Left renal cortex interstitium (tissue), 4 donors: Measurements from ENCODE around the gene FAM50A. TPM values are rescaled to one million over a fixed set of nuclear protein-coding genes. Genes with fewer than 3 reads are reported as not detected.

ENCODE experiments used
- polyA plus RNA-seq, 4 donors: library from polyadenylated mRNA; unstranded; fragments of 120-200 nt; gene quantifications; one replicate each; pipeline ENCODE4 v1.2.1, GENCODE V29; 2013; ENCODE audit not compliant: insufficient read length in 4 of 4

Gene FAM50A
- polyA plus RNA-seq, 4 donors: 51.8 to 58.8 (median 57.3) TPM

Other genes starting within 250 kb of the FAM50A start
- not detected for gene OPN1MW2, start 224.4 kb upstream of the FAM50A start, polyA plus RNA-seq
- gene OPN1MW3, start 186.6 kb upstream of the FAM50A start, polyA plus RNA-seq: not detected
- gene TEX28, start 149.0 kb upstream of the FAM50A start, polyA plus RNA-seq: not detected
- gene TKTL1, start 148.3 kb upstream of the FAM50A start, polyA plus RNA-seq: under 1 TPM; 0.33 to 0.61 (median 0.53) TPM
- gene FLNA, start 69.5 kb upstream of the FAM50A start, polyA plus RNA-seq: 100 to 1,000 TPM; 414 to 641 (median 539) TPM
- gene EMD, start 64.8 kb upstream of the FAM50A start, polyA plus RNA-seq: 10 to 100 TPM; 63.4 to 76.3 (median 74.9) TPM
- gene RPL10, start 45.8 kb upstream of the FAM50A start, polyA plus RNA-seq: 1,000 to 10,000 TPM; 3,011 to 4,069 (median 3,093) TPM
- 10 to 100 TPM; 13.2 to 14.8 (median 14.7) TPM for gene DNASE1L1, start 34.9 kb upstream of the FAM50A start, polyA plus RNA-seq
- gene TAFAZZIN, start 32.6 kb upstream of the FAM50A start, polyA plus RNA-seq: 10 to 100 TPM; 26.4 to 51.2 (median 36.5) TPM
- 100 to 1,000 TPM; 142 to 176 (median 157) TPM for gene ATP6AP1, start 15.5 kb upstream of the FAM50A start, polyA plus RNA-seq
- gene GDI1, start 7.0 kb upstream of the FAM50A start, polyA plus RNA-seq: 100 to 1,000 TPM; 104 to 156 (median 137) TPM
- gene PLXNA3, start 14.1 kb downstream of the FAM50A start, polyA plus RNA-seq: 10 to 100 TPM; 34.7 to 66.9 (median 53.3) TPM
- 10 to 100 TPM; 11.4 to 19.4 (median 13.4) TPM for gene LAGE3, start 35.1 kb downstream of the FAM50A start, polyA plus RNA-seq
- gene UBL4A, start 42.5 kb downstream of the FAM50A start, polyA plus RNA-seq: 10 to 100 TPM; 26.2 to 39.6 (median 30.1) TPM
- 10 to 100 TPM; 18.3 to 25.0 (median 20.7) TPM for gene SLC10A3, start 46.5 kb downstream of the FAM50A start, polyA plus RNA-seq
- 10 to 100 TPM; 34.1 to 47.8 (median 40.2) TPM for gene FAM3A, start 72.1 kb downstream of the FAM50A start, polyA plus RNA-seq
- 10 to 100 TPM; 32.4 to 47.8 (median 41.6) TPM for gene G6PD, start 102.7 kb downstream of the FAM50A start, polyA plus RNA-seq
- 10 to 100 TPM; 13.9 to 24.2 (median 19.2) TPM for gene IKBKG, start 103.5 kb downstream of the FAM50A start, polyA plus RNA-seq
- gene CTAG1A, start 141.0 kb downstream of the FAM50A start, polyA plus RNA-seq: not detected
- not detected for gene CTAG1B, start 175.1 kb downstream of the FAM50A start, polyA plus RNA-seq
- gene CTAG2, start 209.4 kb downstream of the FAM50A start, polyA plus RNA-seq: not detected